ENCODE measurements around the gene CD47.

CD47 gene

DNA sequence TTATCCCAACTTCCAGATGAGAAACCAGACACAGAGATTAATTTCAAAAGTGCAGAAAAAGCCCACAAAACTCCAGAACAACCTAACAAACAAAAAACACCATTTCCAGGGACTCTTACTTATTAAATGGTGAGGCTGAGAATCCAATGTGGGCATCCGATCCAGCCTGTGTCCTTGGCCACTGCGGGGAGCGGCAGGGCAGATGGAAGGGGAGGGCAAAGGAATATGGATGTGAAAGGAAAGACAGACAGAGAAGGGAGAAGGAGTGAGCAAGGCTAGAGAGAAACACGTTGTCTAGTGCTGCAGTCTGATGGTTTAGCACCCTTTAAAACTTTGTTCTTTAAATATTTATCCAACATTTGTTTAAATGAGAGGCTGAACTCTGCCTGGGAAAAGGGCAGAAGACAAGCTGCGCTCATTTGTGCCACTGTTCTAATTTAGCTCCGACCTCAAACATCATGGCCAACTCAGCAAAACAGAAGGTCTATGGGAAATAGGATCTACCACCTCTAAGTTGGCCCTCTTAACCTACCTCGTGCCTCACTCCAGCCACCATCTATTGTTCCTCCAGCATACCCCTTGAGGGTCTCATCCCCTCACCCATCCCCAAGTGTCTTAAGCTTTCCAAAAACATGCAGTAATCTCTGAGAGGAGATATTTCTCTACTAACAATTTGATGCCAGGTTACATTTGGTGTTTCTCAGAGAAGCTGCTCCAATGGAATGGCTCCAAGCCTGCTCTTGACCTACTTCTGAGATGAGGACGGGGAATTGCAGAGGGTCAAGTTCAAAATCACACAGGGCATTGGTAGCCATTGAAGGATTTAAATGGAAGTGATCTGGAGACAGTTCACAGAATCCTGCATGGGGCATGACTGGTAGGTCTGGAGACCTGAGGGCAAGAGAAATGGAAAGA, 77.4 kb downstream of the CD47 start:
- DNase-seq (ENCODE audit: low read depth): no peak

DNA sequence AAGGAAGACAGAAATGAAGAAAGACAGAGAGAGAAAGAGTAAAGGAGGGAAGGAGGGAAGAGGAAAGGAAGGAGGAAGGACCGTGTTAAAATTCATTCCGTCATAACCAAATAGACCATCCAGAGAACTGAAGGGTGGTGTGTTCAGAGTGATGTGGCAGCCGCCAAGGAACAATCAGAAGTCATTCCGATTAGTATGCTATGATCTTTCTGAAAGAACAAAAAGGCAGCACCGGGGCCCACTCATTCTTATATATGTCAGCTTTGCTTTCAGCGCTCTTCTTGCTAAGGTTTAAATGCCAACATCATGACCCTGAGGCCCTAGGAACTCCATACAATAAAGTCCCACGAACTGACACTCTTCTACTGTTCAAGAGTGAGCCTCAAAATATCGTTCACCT, 78.5 kb downstream of the CD47 start:
- DNase-seq (ENCODE audit: low read depth): no peak

DNA sequence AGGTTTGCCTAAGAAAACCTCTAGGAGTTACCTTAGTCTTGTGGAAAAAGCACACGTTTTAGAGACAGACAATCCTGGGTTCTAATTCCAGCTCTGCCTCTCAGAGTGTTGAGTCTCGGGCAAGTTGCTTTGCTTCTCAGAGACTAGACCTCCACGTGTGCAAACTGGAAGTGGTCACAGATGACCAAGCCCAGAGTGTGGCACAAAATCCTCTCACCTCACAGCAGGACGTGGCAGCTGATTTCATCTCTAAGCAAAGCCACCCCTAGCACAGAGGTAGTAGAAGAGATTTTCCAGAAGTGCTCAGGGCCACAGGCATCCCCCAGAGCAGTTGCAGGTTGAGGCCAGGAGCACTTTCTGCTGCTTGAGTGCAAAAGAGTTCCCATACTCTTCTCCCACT, 79.2 kb downstream of the CD47 start:
- no peak for DNase-seq (ENCODE audit: low read depth)

DNA sequence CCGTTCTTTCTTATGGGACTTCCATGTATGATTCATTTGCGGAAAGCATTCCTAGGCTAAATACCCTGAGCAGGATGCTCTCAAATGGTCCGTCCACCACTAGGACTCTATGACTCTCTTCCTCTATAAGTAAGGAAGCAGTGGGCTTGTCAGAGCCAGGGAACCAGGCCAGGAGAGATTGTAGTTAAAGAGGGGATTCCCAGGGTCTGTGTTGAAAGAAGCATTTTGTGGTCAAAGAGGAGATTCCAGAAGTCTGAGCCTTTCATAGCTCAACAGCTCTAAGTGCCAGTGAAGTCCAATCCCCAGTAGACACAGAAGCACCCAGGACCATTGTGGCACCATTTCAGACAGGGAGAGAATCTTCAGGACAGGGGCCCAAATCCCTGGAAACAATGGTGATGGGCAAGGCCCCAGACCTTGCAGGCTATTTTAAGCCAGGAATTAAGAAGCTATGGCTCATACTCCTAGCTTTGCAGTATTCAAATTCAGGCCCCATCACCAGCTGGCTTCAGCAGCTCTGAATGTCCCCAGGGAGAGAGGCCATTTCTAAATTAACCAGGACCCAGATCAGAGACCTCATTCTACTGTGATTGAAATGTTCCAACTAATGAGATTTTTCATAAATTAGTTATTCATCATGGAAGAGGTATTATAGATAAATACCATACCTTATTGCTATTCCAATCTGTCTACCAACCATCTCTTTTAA, 81.7 kb downstream of the CD47 start:
- DNase-seq (ENCODE audit: low read depth): no peak

DNA sequence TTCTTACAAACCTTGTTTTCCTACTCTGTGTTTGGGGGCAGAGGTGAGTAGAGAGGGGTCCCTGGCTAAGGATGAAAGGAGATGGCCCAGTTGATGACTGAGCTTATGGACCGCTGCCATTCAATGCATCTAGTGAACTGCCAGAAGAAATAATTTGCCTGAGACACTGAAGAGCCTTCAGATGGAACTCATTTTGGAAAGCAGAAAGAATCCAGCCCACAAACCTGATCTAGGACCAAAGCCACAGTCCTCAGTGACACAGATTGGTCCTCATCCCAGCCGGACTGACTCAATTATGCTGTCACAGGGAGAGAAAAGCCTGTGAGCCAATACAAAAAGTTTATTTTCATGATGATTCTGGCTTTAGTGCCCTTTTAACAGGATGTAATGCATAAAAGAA, 82.7 kb downstream of the CD47 start:
- DNase-seq (ENCODE audit: low read depth): no peak

DNA sequence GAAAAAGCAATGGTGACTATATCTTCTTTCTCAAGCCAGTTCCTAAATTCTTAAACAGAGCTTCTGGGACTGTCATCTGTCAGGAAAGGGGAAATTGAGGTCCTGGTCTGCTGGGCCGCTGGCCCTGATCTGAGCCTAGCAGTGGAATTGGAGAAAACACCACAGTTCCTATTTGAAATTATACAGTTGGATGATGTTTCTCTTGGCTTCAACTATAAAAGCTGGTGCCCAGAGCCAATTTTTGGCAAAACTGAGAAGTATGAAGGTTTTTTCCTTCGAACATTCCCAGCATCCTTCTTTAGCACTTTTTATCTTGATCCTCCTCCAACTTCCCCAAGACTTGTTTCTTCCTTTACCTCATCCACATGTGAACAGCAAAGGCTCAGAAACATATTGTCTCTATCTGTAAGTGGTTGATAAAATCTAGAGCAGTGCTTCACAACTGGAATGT, 83.9 kb downstream of the CD47 start:
- no peak for DNase-seq (ENCODE audit: low read depth)

DNA sequence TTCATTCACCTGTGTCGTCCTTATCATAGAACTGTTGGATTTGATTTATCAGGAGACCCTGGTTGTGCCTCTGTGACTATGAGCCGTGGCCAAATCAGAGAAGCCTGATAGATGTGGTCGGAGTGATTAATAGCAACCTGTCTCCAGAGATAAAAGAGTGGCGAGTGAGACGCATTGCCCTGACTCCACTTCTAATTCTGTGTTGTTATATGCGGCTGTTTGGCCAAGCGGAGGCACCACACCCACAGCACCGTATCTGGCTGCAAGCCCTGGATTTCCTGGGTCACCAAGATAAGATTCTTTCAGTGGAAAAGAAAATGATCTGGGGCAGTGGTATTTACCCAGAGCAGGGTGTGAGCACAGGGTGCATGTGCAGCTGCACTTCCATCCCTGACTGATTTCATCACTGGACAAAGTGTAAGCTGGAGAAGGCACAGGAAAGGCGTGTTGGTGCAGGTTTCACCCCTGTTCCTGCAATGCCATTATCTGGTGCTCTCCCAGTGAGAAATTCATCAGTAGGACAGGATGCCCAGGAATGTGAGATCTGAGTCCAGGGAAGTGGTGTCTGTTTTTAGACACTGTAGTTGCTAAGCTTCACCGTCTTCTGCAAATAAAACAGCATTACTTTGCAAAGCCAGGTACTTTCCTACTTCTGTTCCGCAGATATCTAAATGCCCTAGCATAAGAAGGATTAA, 84.6 kb downstream of the CD47 start:
- DNase-seq (ENCODE audit: low read depth): no peak

DNA sequence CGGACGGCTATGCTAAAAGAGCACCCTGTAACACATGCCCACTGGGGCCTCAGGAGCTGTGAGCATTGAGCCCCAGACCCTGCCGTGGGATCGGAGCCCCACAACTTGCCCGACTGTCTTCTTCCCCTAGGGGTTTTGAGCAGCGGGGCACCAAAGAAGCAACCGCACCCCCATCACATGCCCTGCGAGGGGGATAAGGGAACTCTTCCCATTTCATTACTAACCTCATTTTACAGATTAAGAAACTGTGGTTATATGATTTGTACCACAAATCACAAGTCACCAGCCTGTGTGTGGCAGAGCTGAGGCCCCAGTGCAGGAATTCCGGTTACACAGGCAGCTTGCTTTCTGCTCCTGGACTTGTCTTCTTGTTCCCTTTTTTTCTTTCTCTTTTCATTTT, 86.2 kb downstream of the CD47 start:
- DNase-seq (ENCODE audit: low read depth): no peak

DNA sequence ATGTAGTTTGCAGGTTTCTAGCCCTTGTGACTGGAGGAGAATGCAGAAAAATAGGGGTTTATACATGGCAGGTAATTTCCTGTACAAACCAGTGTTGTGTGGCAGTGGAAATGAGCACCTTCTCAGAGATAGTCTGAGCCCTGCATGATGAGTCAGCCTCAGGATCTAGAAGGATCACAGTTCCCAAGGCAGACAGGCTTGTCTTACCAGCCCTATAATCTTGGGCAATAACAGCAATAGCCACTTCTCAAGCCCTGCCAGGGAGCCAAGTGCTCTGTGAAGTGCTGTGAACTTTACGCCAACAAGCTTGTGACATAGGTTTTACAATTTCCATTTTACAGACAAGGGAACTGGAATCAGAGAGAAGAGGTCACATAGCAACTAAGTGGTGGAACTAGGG, 89.4 kb downstream of the CD47 start:
- no peak for DNase-seq (ENCODE audit: low read depth)

DNA sequence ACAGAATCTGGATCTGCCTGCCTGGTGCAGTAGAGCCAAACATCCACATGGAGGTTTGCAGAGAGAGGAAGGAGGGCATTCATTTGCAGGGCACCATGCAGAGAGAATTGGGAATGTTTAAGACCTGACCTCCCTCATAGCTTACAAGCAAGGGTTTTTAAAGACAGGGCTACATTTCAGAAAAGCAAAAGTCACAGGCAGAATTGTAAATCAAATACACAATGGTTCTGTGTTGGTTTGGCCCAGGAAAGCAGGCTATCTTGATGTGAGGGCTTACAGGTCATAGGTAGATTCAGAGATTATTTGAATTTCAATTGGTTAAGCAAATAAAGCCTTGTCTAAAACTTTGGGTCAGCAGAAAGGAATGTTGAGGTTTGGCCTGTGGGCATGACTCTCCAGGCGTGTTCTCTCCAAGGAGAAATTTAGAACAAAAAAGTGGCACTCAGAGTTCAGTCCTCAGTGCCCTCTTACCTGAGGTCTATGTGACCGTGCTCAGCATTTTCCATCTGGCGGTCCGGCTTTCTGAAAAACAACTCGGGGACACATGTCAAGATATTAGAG, 91.5 kb downstream of the CD47 start:
- no peak for DNase-seq (ENCODE audit: low read depth)

DNA sequence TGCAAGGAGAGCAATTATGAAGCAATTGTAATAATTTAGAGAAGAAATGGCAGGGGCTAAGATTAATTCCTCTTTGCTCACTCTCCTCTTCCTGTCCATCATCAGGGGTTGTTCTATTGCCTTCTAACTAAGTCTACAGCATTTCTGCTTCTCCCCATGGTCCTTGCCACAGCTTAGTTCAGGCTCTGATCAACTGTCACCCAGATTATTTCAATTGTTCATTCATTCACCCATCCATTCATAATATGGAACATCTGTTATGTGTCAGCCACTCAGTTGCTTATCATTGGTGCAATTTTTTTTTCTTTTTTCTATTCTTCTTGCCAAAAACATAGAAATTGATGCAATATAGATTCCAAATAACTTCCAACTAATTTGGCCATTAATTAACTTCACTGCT, 93.2 kb downstream of the CD47 start:
- DNase-seq (ENCODE audit: low read depth): no peak

DNA sequence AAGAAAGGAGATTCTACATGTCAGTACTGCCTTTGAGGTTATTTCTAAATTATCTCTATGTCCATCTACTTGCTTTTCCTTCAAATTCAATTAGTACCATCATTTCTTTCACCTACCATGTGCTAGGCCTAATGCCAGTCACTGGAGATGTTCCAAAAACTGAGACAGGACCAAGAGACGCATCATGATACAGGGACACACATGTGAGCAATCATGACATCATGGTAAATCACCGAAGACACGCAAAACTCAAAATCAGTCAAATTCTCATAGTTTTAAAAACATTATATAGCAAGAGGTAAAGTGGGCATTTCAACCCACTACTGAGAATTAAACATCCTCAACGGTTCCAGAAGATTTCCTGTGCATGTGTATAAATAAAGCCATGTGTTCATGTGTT, 95.0 kb downstream of the CD47 start:
- no peak for DNase-seq (ENCODE audit: low read depth)

DNA sequence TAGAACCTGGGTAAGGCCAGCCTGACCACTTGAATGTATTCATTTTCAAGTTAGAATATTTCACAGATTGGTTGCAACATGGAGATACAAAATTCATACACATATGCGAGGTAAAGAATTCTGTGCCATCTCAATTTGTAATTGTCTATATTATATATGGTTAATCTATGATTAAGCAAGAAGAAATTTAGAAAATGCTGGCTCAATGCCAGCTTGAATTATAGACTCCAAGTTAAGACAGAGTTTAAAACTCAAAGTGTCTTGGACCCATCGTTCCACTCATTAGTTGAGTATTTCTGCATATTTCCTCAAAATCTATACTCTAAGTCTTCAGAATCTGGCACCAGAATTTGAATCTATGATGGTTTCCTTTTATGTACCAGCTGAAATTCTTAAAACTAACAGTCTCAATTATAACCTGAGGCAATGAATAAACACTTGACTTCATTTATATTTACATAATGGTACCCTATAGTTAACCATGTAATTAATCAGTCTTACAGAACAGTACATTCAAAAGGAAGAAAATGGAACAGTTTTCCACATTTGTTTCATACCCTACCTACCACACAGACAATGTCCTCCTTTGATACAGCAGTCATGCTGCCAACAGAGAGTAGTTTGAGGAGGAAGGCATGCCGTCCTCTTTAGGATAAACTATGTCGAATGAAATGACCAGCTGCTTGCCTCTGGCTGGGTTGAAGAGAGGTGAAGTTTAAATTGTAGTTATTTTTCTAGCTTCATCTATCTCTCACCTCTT, 95.7 kb downstream of the CD47 start:
- no peak for DNase-seq (ENCODE audit: low read depth)

DNA sequence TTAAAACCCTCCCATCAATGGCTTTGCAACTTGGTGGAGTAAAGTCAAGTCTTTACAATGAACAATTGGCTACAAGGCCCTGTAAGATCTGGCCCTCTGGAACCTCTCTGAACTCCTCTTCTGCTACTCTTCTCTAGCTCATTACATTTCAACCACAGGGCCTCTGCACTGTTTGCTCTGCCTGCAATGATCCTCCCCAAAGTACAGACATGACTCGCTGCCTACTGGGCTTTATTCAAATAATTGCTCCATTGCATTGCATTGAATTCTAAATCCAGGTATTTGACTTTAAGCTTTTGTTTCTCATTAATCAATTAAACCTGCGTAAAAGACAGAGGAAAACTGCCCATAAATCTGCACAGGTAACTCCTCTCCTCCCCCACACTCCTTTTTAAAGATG, 96.7 kb downstream of the CD47 start:
- DNase-seq (ENCODE audit: low read depth): no peak

DNA sequence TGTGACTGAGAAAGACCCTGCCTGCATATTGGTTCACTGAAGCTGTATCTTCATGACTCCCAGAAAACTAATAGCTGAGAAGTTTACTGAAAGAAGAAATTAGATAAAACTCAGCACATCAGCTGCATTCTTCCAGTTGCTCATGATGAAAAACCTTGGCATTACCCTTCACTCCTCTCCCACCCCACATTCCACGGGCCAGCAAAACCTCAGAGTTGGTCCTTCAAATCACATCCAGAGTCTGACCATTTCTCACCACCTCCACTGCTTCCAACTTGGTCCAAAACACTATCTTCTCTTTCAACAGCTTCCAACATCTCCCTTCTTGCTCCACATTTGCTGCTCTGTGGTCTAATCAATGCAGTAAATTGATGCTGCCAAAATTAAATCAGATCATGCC, 97.1 kb downstream of the CD47 start:
- no peak for DNase-seq (ENCODE audit: low read depth)
